Posterior vena cava (tissue), 2 donors: Measurements from ENCODE around the gene CHRND. TPM values are rescaled to one million over a fixed set of nuclear protein-coding genes. Genes with fewer than 3 reads are reported as not detected.

Experiments
- DNase-seq: peaks from one replicate; pipeline ENCODE4 v3.0.0-alpha.2; 2020; ENCODE audit warnings: low spot score
- intact Hi-C, 2 donors: fragments of 100-400 bp; cut with DNase I; formaldehyde crosslinking; loops; one replicate each; pipeline versions ENCODE4 v1.14.1 to v1.14.2; 2022 to 2023
- total RNA-seq, 2 donors: library from RNA; stranded (reverse); fragmentation: NEBNext Ultra II Directional; extraction: Animal tissue kit (Norgen Biotek cat#: 25700); gene quantifications; one replicate each; pipeline ENCODE4 v1.2.1, GENCODE V29; 2021
- donor health status: DM: yes; HTN: yes; CAD: no.
- donor health status: DM: yes; HTN: yes; CAD: no.

Gene CHRND
- total RNA-seq, 2 donors from 2014 or later: not detected

DNA sequence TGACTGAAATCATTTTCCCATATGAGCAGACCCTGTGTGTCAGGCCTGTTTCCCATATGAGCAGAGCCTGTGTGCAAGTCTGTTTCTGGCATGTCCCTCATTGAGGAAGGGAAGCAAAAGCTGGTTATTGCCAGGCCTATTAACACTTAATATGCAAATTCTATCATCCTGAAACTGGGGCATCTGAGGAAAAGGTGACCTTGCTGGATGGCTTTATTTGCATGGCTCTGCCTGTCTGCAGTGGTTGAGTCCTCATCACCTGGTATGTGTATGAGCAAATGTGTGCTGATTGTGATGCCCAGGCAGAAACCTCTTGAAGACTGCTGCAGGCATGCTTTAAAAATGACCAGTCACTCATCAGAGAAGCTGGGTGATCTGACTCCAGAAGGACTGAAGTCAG, 55.8 kb downstream of the CHRND start:
- DNase-seq: no peak
- intact Hi-C loops: no loop called here

DNA sequence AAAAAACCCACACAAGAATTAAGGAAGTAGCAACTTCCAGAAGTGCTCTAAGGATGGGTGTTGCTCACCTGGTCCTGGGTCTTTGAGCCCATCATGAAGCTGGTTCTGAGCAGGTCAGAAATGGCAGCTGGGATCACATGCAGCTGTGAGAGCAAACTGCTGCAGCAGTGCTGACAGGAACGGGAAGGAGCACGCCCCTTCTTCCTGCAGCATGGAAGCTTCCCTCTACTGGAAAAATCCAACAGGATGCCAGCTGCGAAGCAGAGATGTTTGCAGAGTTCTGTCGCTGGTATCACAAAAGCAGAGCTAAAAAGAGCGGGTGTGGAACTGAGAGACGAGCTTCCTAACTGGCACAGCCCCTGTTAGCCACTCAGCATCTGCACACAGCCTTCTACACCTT, 58.3 kb downstream of the CHRND start:
- intact Hi-C loops: no loop called here
- no peak for DNase-seq

Other genes starting within 250 kb of the CHRND start
- not detected for gene ALPP, start 147.4 kb upstream of the CHRND start, total RNA-seq
- not detected for gene ALPG, start 119.3 kb upstream of the CHRND start, total RNA-seq
- not detected for gene ALPI, start 70.0 kb upstream of the CHRND start, total RNA-seq
- gene ECEL1, start 38.3 kb upstream of the CHRND start, total RNA-seq: 1 to 10 TPM in 1 of 2 donors, under 1 TPM in 1; 0.52 to 2.8 TPM
- not detected for gene PRSS56, start 5.8 kb upstream of the CHRND start, total RNA-seq
- not detected for gene CHRNG, start 13.5 kb downstream of the CHRND start, total RNA-seq
- 1 to 10 TPM; 2.2 to 3.0 TPM for gene TIGD1, start 24.4 kb downstream of the CHRND start, total RNA-seq
- gene EIF4E2, start 24.5 kb downstream of the CHRND start, total RNA-seq: 10 to 100 TPM; 49.1 to 49.6 TPM
- 10 to 100 TPM; 42.2 to 69.7 TPM for gene EFHD1, start 107.4 kb downstream of the CHRND start, total RNA-seq
- 10 to 100 TPM; 60.3 to 66.7 TPM for gene GIGYF2, start 171.2 kb downstream of the CHRND start, total RNA-seq